SK-N-MC (cell line): ENCODE results near the gene BAG3.
A peak's percentile ranks its signal among the peaks of the same experiment; 100 is the strongest.

ENCODE experiments used
- DNase-seq: peaks from one replicate; pipeline ENCODE4 v3.0.0-alpha.2; 2011; ENCODE audit warnings: low read depth, low spot score
- H3K27ac ChIP-seq: fragments of 200-600 bp; sonication (generic); 2 replicates; pipeline ENCODE4 v1.5.1; 2016; ENCODE audit warnings: mixed run types
- H3K36me3 ChIP-seq: fragments of 200-600 bp; sonication (generic); 2 replicates; pipeline ENCODE4 v1.6.1; 2017; ENCODE audit warnings: antibody characterized with exemption, low read length, mixed read lengths; ENCODE audit not compliant: insufficient read depth
- H3K4me3 ChIP-seq: fragments of 200-600 bp; sonication (generic); 2 replicates; pipeline ENCODE4 v1.5.1; 2016
- H3K9ac ChIP-seq: fragments of 200-600 bp; sonication (generic); 2 replicates; pipeline ENCODE4 v1.8.0; 2017; ENCODE audit warnings: mixed run types, mixed read lengths; ENCODE audit not compliant: insufficient read length
- H3K9me3 ChIP-seq: fragments of 200-600 bp; sonication (generic); 2 replicates; pipeline ENCODE4 v1.6.1; 2017; ENCODE audit warnings: low read depth, mild to moderate bottlenecking, antibody characterized with exemption, low read length, moderate library complexity, mixed read lengths
- EZH2 ChIP-seq: fragments of 200-600 bp; sonication (generic); IDR thresholded peaks from one replicate; pipeline ENCODE4 v1.6.1; 2017; ENCODE audit warnings: antibody characterized with exemption
- FOXP2 ChIP-seq: optimal IDR thresholded peaks from 2 replicates; pipeline ENCODE3; 2011; ENCODE audit warnings: mild to moderate bottlenecking, moderate library complexity; ENCODE audit not compliant: insufficient read depth; ENCODE audit errors: extremely low read length, control extremely low read depth
- POLR2AphosphoS5 ChIP-seq: IDR thresholded peaks from 2 replicates; pipeline ENCODE4 v1.6.1; 2012; ENCODE audit warnings: mild to moderate bottlenecking, low read depth, low read length, borderline replicate concordance

Gene BAG3

DNA sequence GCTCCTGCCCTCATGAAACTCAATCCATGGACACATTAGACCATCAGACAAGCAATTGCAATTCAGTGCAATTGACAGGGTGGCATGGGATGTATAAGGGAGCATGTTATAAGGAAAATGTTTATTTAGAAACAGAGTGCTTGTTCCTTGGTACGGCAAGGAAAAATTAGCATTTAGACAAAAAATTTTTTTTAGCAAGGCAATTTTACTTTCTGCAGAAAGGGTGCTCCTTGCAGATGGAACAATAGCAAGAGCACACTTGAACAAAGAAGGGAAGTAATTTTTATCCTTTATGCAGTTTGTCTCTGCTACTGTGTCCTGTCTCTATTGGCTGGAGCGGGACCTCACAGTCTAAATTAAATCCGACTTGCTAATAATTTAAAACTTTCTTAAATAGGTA is 6.2 kb upstream of the BAG3 start:
- H3K9ac ChIP-seq = no peak overlapping the region
- TF ChIP-seq FOXP2 (no peak), POLR2AphosphoS5 (no peak), EZH2 (no peak)
- no peak overlapping the region for H3K4me3 ChIP-seq
- no peaks in the 10 kb centered on the region for H3K36me3 ChIP-seq
- H3K9me3 ChIP-seq = no peaks in the 10 kb centered on the region
- H3K27ac ChIP-seq = no peak overlapping the region
- no peak for DNase-seq

- Histone ChIP-seq H3K9ac (no peak overlapping the region), H3K4me3 (no peak overlapping the region), H3K9me3 (no peaks in the 10 kb centered on the region), H3K36me3 (no peaks in the 10 kb centered on the region), H3K27ac (no peak overlapping the region)
- no peak for DNase-seq
- TF ChIP-seq EZH2 (no peak), POLR2AphosphoS5 (no peak), FOXP2 (no peak)
These were observed 1.1 kb upstream of the BAG3 start for GRCh38 chr10:119650062-119650461.

GRCh38 chr10:119651514-119652360 is 557 bp downstream of the BAG3 start:
- no peak for DNase-seq
- Histone ChIP-seq H3K9ac (peak overlapping the region; percentile 77), H3K4me3 (peak overlapping the region; percentile 81), H3K27ac (no peak overlapping the region; the same call in 1 of the 2 replicates), H3K9me3 (no peaks in the 10 kb centered on the region), H3K36me3 (no peaks in the 10 kb centered on the region)
- no peak for TF ChIP-seq FOXP2
- no peak for TF ChIP-seq EZH2
- no peak for TF ChIP-seq POLR2AphosphoS5

- DNase-seq = peak; percentile 40
- no peak for TF ChIP-seq POLR2AphosphoS5
- H3K27ac ChIP-seq = no peak overlapping the region; the same call in 1 of the 2 replicates
These were observed 1.2 kb downstream of the BAG3 start for GRCh38 chr10:119652361-119652730.

DNA sequence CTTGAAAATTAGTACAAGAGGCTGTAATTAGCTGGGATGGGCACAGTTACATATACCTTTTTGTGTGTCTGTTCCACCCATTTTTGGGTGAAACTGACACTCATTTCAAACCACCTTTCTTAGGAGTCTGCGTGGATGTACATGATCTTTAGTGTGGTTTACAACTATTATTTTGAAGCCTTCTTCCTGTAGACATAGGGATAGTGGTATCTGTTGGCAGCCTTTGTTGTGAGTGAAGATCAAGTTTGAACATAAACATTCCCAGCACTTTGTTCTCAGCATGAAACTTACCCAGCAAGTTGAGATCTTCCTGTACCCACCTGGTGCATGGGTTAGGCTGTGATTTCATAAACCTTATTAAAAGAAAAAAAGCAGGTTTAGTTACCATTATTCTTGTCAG is 2.0 kb downstream of the BAG3 start:
- DNase-seq = no peak
- TF ChIP-seq POLR2AphosphoS5 = no peak
- TF ChIP-seq FOXP2 = no peak
- no peak for TF ChIP-seq EZH2
- no peaks in the 10 kb centered on the region for H3K9me3 ChIP-seq
- H3K27ac ChIP-seq = peak overlapping the region; percentile 36; the same call in 1 of the 2 replicates
- no peaks in the 10 kb centered on the region for H3K36me3 ChIP-seq
- peak overlapping the region; percentile 59 for H3K9ac ChIP-seq
- peak overlapping the region; percentile 81 for H3K4me3 ChIP-seq

More at GRCh38 chr10:119652361-119652730, 1.2 kb downstream of the BAG3 start:
- no peaks in the 10 kb centered on the region for H3K36me3 ChIP-seq
- H3K9ac ChIP-seq = peak overlapping the region; percentile 77
- no peaks in the 10 kb centered on the region for H3K9me3 ChIP-seq
- H3K4me3 ChIP-seq = peak overlapping the region; percentile 81

GRCh38 chr10:119653916-119654315 is 2.7 kb downstream of the BAG3 start:
- H3K9me3 ChIP-seq = no peaks in the 10 kb centered on the region
- no peaks in the 10 kb centered on the region for H3K36me3 ChIP-seq
- TF ChIP-seq POLR2AphosphoS5 = no peak
- no peak for TF ChIP-seq EZH2
- no peak for TF ChIP-seq FOXP2
- H3K27ac ChIP-seq = peak overlapping the region; percentile 36; the same call in 1 of the 2 replicates
- no peak overlapping the region for H3K9ac ChIP-seq
- DNase-seq = no peak
- peak overlapping the region; percentile 81 for H3K4me3 ChIP-seq

- no peak overlapping the region for H3K27ac ChIP-seq
- H3K9me3 ChIP-seq = no peaks in the 10 kb centered on the region
- no peak overlapping the region for H3K9ac ChIP-seq
- TF ChIP-seq FOXP2 (no peak), POLR2AphosphoS5 (no peak), EZH2 (no peak)
- no peaks in the 10 kb centered on the region for H3K36me3 ChIP-seq
- no peak overlapping the region for H3K4me3 ChIP-seq
- no peak for DNase-seq
These were observed 3.4 kb downstream of the BAG3 start for GRCh38 chr10:119654540-119654939.

DNA sequence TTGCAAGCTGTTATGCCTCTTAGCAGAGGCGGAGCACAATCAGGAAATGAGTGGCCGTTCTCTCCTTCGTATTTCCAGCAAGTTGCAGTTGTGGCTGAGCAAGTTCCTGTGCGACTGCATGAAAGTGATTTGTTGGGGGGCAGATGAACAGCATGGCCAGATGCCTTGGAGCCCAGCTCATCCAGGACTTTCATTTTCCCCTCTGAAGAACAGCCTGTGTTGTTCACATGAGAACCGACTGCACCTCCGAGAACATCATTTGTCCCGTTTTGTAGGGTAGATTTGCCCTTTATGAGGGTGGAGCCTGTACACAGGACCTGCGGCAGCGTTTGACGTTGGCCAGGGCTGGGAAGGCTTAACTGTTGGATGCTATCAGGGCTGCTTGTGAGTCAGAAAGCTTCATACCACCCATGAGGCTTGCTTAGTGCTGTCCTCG is 4.4 kb downstream of the BAG3 start:
- TF ChIP-seq EZH2 (no peak), POLR2AphosphoS5 (no peak), FOXP2 (no peak)
- H3K9ac ChIP-seq = no peak overlapping the region
- H3K9me3 ChIP-seq = no peaks in the 10 kb centered on the region
- H3K4me3 ChIP-seq = no peak overlapping the region
- no peak overlapping the region for H3K27ac ChIP-seq
- no peaks in the 10 kb centered on the region for H3K36me3 ChIP-seq
- no peak for DNase-seq

GRCh38 chr10:119656760-119657159 is 5.6 kb downstream of the BAG3 start:
- no peaks in the 10 kb centered on the region for H3K36me3 ChIP-seq
- H3K27ac ChIP-seq = no peak overlapping the region
- H3K9me3 ChIP-seq = no peaks in the 10 kb centered on the region
- no peak overlapping the region for H3K4me3 ChIP-seq
- no peak for TF ChIP-seq FOXP2
- TF ChIP-seq EZH2 = no peak
- TF ChIP-seq POLR2AphosphoS5 = no peak
- H3K9ac ChIP-seq = no peak overlapping the region
- DNase-seq = no peak
